Stimulated activated CD8-positive, alpha-beta memory T cell treated with anti-CD3 and anti-CD28 coated beads, Interleukin-15, amount 100 ng/mL, for 1 hour (primary cell): ENCODE data around the gene USP24.

Experiments used
- DNase-seq: peaks from one replicate; pipeline ENCODE4 v3.0.0-alpha.2; 2020; ENCODE audit warnings: low read depth

The USP24 gene

GRCh38 chr1:55215194-55216021, at the start of gene USP24:
Gene USP24 (minus strand): TSS chr1:55215364. CDS start chr1:55215113, 251 bp downstream.
- DNase-seq, result peak; percentile 58

GRCh38 chr1:55262822-55263221, 47.7 kb upstream of the USP24 start:
- DNase-seq, result no peak

GRCh38 chr1:55259911-55260609, 44.9 kb upstream of the USP24 start:
- DNase-seq, result no peak

- DNase-seq, result peak; percentile 20
Observed at GRCh38 chr1:55257958-55258357, 42.8 kb upstream of the USP24 start.

- DNase-seq, result no peak
Observed at GRCh38 chr1:55255901-55256300, 40.7 kb upstream of the USP24 start.

GRCh38 chr1:55252942-55253589, 37.9 kb upstream of the USP24 start:
- DNase-seq, result no peak

- DNase-seq, result no peak
Observed at GRCh38 chr1:55250399-55251075, 35.4 kb upstream of the USP24 start.

GRCh38 chr1:55249646-55250398, 34.7 kb upstream of the USP24 start:
- DNase-seq, result no peak

- no peak for DNase-seq
Observed at GRCh38 chr1:55246896-55247295, 31.7 kb upstream of the USP24 start.

GRCh38 chr1:55246331-55246730, 31.2 kb upstream of the USP24 start:
- DNase-seq, result no peak

GRCh38 chr1:55245781-55246180, 30.6 kb upstream of the USP24 start:
- no peak for DNase-seq

- no peak for DNase-seq
Observed at GRCh38 chr1:55244476-55245099, 29.4 kb upstream of the USP24 start.

GRCh38 chr1:55243655-55244054, 28.5 kb upstream of the USP24 start:
- no peak for DNase-seq

GRCh38 chr1:55239548-55239947, 24.4 kb upstream of the USP24 start:
- no peak for DNase-seq

GRCh38 chr1:55235722-55236121, 20.6 kb upstream of the USP24 start:
- no peak for DNase-seq

GRCh38 chr1:55234016-55234415, 18.9 kb upstream of the USP24 start:
- DNase-seq, result no peak

- no peak for DNase-seq
Observed at GRCh38 chr1:55233145-55233777, 18.1 kb upstream of the USP24 start.

- no peak for DNase-seq
Observed at GRCh38 chr1:55232448-55233144, 17.4 kb upstream of the USP24 start.

GRCh38 chr1:55231745-55232144, 16.6 kb upstream of the USP24 start:
- DNase-seq, result no peak

- DNase-seq, result no peak
Observed at GRCh38 chr1:55230659-55231058, 15.5 kb upstream of the USP24 start.
